Measurements from ENCODE around the gene VIPR1. TPM values are rescaled to one million over a fixed set of nuclear protein-coding genes. Genes with fewer than 3 reads are reported as not detected.

VIPR1 gene, protein sequence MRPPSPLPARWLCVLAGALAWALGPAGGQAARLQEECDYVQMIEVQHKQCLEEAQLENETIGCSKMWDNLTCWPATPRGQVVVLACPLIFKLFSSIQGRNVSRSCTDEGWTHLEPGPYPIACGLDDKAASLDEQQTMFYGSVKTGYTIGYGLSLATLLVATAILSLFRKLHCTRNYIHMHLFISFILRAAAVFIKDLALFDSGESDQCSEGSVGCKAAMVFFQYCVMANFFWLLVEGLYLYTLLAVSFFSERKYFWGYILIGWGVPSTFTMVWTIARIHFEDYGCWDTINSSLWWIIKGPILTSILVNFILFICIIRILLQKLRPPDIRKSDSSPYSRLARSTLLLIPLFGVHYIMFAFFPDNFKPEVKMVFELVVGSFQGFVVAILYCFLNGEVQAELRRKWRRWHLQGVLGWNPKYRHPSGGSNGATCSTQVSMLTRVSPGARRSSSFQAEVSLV
- total RNA-seq (10 to 100 TPM; 68.0 to 92.4 (median 76.1) TPM), total RNA-seq (3.0 to 116 (median 39.1) reads per million in 29 experiments)
- 24.9 TPM for total RNA-seq (2013)

DNA sequence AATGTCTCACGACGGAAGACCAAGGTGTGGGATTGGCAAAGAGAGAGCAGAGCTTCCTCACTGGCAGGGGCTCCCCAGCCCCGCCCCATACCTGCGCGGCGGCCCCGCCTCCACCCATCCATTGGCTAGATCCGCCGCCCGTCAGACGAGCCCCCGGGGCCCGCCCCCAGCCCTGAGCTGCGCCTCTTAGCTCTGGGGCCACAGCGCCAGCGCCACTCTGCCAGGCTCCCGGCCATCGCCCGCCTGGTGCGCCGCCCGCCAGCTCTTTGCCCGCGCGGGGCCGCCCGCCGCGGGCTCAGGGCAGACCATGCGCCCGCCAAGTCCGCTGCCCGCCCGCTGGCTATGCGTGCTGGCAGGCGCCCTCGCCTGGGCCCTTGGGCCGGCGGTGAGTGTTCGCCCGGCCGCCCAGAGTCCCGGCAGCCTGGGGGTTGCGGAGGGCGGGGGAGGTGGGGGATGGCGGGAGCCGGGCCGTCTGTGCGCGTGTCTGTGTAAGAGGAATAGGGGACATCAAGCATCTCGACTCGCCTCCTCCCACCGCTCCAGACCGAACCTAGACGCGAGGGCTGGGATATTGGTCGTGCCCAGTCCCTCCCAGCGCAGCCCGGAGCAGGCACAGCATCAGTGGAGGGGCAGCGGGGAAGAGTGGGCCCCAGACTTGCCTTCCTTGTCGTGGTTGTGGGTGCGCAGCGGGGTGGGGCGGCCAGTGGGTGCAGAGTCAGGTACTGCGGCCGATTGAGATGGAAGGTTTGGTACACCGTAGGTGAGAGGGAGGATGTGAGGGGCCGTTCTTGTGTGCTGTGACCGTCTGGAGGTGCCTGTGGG lies at the start of gene VIPR1:
Gene VIPR1 (plus strand): TSS at position 215 of the 822 bp plus-strand sequence. CDS start 93 bp downstream, at position 308.
- Histone ChIP-seq H3K9me3 (no peaks in the 10 kb centered on the region), H3K4me3 (ENCODE audit: control insufficient read depth in 1 of 2, extremely low read depth in 1 of 2, low read length in 1 of 2) (peak within 1 kb of the TSS; percentile 71), H3K27me3 (replicated peaks in 1 of 2; ENCODE audit: control insufficient read depth in 2 of 2, extremely low read depth in 1 of 2, insufficient read depth in 2 of 2, low read length in 1 of 2) (peaks cover 0 to 38% of the 10 kb centered on the region in 2 experiments), H3K27ac (ENCODE audit: low read length) (peak within 1 kb of the TSS; percentile 38), H3K36me3 (ENCODE audit: control insufficient read depth in 2 of 2, extremely low read depth in 1 of 2, insufficient read depth in 1 of 2, low read length in 1 of 2) (no peaks in the 10 kb centered on the region), H3K4me1 (ENCODE audit: control insufficient read depth in 1 of 2, extremely low read depth in 1 of 2, insufficient read depth in 2 of 2, low read length in 2 of 2) (peaks cover 14 to 55% of the 10 kb centered on the region in 2 experiments)
- no peaks in the 10 kb centered on the region for H3K9me3 Mint-ChIP-seq
- H3K4me1 Mint-ChIP-seq: peaks cover 45 to 66% (median 57%) of the 10 kb centered on the region in 3 donors
- CTCF ChIA-PET: interaction anchor here (0.6 to 4.2 kb wide), 31 partner anchors 9 to 403 kb away, joined by 3 to 25 read pairs (median 5); partner anchors contain the start of genes NKTR (in 1 of the 2) and SEC22C (in 1 of the 2)
- peak; percentile 93 to 96 (median 94) for ATAC-seq (replicated peaks in 1 of 4)
- no peaks in the 10 kb centered on the region for H3K36me3 Mint-ChIP-seq
- peak within 1 kb of the TSS; percentile 89 to 91 for H3K27ac Mint-ChIP-seq
- DNase-seq: peak; percentile 82 to 97 (median 93)
- 7% methylated on average over 54 of the region's 69 CpGs for WGBS (ENCODE audit: insufficient coverage)
- H3K27me3 Mint-ChIP-seq: peaks cover 12 to 32% of the 10 kb centered on the region in 2 donors
- H3K4me3 Mint-ChIP-seq: peak within 1 kb of the TSS; percentile 92 to 95 (median 93)
- POLR2A ChIA-PET: interaction anchor here (0.5 to 1.6 kb wide), 10 partner anchors 8 to 794 kb away, joined by 3 to 6 read pairs (median 3); partner anchors contain the start of genes SEC22C (in 1 of the 2) and SS18L2 (in 1 of the 2)

DNA sequence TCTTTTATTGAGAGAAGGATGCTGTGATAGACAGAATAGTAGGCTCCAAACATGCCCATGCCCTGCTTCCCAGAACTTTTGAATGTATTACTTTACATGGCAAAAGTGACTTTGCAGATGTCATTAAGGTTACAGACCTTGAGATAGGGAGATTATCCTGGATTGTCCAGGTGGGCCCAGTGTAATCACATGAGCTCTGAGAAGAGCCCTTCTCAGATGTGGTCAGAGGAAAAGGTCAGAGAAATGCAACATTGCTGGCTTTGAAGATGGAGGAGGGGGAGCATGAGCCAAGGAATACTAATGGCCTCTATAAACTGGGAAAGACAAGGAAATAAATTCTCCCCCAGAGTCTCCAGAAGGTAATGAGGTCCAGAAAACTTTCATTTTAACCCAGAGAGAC lies 46.2 kb upstream of the VIPR1 start:
- H3K27ac Mint-ChIP-seq: no peak overlapping the region
- no peak for ATAC-seq (replicated peaks in 1 of 4)
- CTCF ChIA-PET: no interaction called here
- H3K9me3 Mint-ChIP-seq: peaks cover 4 to 10% (median 8%) of the 10 kb centered on the region in 3 donors
- Histone ChIP-seq H3K4me3 (ENCODE audit: control insufficient read depth in 1 of 2, extremely low read depth in 1 of 2, low read length in 1 of 2) (no peak overlapping the region), H3K9me3 (no peaks in the 10 kb centered on the region), H3K4me1 (ENCODE audit: control insufficient read depth in 1 of 2, extremely low read depth in 1 of 2, insufficient read depth in 2 of 2, low read length in 2 of 2) (no peaks in the 10 kb centered on the region), H3K27ac (ENCODE audit: low read length) (no peak overlapping the region), H3K27me3 (replicated peaks in 1 of 2; ENCODE audit: control insufficient read depth in 2 of 2, extremely low read depth in 1 of 2, insufficient read depth in 2 of 2, low read length in 1 of 2) (peaks cover 0 to 4% of the 10 kb centered on the region in 2 experiments), H3K36me3 (ENCODE audit: control insufficient read depth in 2 of 2, extremely low read depth in 1 of 2, insufficient read depth in 1 of 2, low read length in 1 of 2) (no peaks in the 10 kb centered on the region)
- no peak overlapping the region for H3K4me3 Mint-ChIP-seq
- H3K36me3 Mint-ChIP-seq: no peaks in the 10 kb centered on the region
- no peaks in the 10 kb centered on the region for H3K4me1 Mint-ChIP-seq
- DNase-seq: no peak
- peaks cover 13 to 29% of the 10 kb centered on the region in 2 donors for H3K27me3 Mint-ChIP-seq
- POLR2A ChIA-PET: no interaction called here

DNA sequence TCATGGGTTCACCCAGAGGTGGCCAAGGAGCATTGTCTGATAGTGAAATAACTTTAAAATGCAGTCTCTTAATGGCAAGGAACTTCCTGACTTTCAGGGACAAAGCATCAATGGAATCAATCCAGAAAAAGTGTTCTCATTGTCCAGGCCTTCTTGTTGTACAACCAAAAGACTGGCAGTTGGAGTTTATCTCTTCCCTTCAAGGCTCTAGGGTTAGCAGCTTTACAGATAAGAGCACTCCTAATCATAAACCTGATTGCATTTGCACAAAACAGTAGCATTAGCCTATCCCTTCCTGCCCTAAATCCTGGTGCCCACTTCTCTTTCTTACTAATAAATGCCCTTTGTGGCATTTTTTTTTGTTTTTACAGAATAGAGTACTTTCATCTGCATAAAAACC lies 43.3 kb upstream of the VIPR1 start:
- Histone ChIP-seq H3K36me3 (ENCODE audit: control insufficient read depth in 2 of 2, extremely low read depth in 1 of 2, insufficient read depth in 1 of 2, low read length in 1 of 2) (no peaks in the 10 kb centered on the region), H3K27me3 (replicated peaks in 1 of 2; ENCODE audit: control insufficient read depth in 2 of 2, extremely low read depth in 1 of 2, insufficient read depth in 2 of 2, low read length in 1 of 2) (no peaks in the 10 kb centered on the region), H3K4me3 (ENCODE audit: control insufficient read depth in 1 of 2, extremely low read depth in 1 of 2, low read length in 1 of 2) (no peak overlapping the region), H3K4me1 (ENCODE audit: control insufficient read depth in 1 of 2, extremely low read depth in 1 of 2, insufficient read depth in 2 of 2, low read length in 2 of 2) (no peaks in the 10 kb centered on the region), H3K27ac (ENCODE audit: low read length) (no peak overlapping the region), H3K9me3 (no peaks in the 10 kb centered on the region)
- ChIA-PET POLR2A (no interaction called here), CTCF (no interaction called here)
- no peak for ATAC-seq (replicated peaks in 1 of 4)
- H3K4me3 Mint-ChIP-seq: no peak overlapping the region
- H3K27me3 Mint-ChIP-seq: peaks cover 13 to 29% of the 10 kb centered on the region in 2 donors
- H3K9me3 Mint-ChIP-seq: peaks cover 3 to 5% (median 4%) of the 10 kb centered on the region in 3 donors
- H3K27ac Mint-ChIP-seq: no peak overlapping the region
- no peak for DNase-seq
- H3K4me1 Mint-ChIP-seq: no peaks in the 10 kb centered on the region
- no peaks in the 10 kb centered on the region for H3K36me3 Mint-ChIP-seq

DNA sequence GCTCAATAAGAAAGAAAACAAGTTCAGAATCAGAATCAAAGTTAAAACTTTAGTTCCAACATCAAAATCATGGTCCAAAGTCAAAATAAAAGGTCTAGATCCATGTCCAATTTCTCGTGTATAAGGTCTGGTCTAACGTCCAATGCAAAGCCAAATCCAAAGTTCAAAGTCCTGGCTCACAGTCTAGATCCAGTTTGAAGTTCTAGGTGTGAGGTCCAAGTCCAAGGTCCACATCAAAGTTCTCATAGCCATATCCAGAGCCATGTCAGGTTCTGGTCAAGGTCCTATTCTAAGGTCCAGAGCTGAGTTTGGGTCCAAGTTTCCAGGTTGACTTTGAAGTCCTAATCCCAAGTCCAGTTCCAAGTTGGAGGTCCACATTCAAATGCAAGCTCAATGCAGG lies 40.7 kb upstream of the VIPR1 start:
- H3K4me1 Mint-ChIP-seq: no peaks in the 10 kb centered on the region
- DNase-seq (no peak), ATAC-seq (replicated peaks in 1 of 4) (no peak)
- no peaks in the 10 kb centered on the region for H3K36me3 Mint-ChIP-seq
- H3K27ac Mint-ChIP-seq: no peak overlapping the region
- H3K27me3 ChIP-seq (replicated peaks in 1 of 2; ENCODE audit: control insufficient read depth in 2 of 2, extremely low read depth in 1 of 2, insufficient read depth in 2 of 2, low read length in 1 of 2): no peaks in the 10 kb centered on the region
- H3K4me3 ChIP-seq (ENCODE audit: control insufficient read depth in 1 of 2, extremely low read depth in 1 of 2, low read length in 1 of 2): no peak overlapping the region
- H3K4me1 ChIP-seq (ENCODE audit: control insufficient read depth in 1 of 2, extremely low read depth in 1 of 2, insufficient read depth in 2 of 2, low read length in 2 of 2): no peaks in the 10 kb centered on the region
- WGBS (ENCODE audit: insufficient coverage): 82% methylated on average over 2 of the region's 2 CpGs
- H3K27me3 Mint-ChIP-seq: peaks cover 6 to 18% of the 10 kb centered on the region in 2 donors
- no peak overlapping the region for H3K27ac ChIP-seq (ENCODE audit: low read length)
- ChIA-PET POLR2A (no interaction called here), CTCF (no interaction called here)
- H3K36me3 ChIP-seq (ENCODE audit: control insufficient read depth in 2 of 2, extremely low read depth in 1 of 2, insufficient read depth in 1 of 2, low read length in 1 of 2): no peaks in the 10 kb centered on the region
- peaks cover 0 to 3% (median 0%) of the 10 kb centered on the region in 3 donors for H3K9me3 Mint-ChIP-seq
- H3K9me3 ChIP-seq: no peaks in the 10 kb centered on the region
- no peak overlapping the region for H3K4me3 Mint-ChIP-seq

DNA sequence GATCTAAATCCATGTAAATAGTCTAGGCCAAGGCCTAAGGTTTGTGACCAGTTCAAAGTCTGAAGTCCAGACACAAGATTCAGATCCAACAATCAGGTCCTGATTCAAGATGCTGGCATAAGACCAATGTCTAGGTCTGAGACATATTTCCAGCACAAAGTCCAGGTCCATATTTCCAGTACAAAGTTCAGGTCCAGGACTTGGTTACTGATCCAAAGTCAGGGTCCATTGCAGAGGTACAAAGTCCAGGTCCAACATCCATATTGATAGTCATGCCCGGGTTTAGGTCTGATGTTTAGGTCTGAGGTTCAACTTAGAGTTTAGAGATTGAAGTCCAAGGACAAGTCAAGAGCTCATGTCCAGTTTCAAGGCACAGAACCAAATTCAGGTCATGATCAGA lies 39.4 kb upstream of the VIPR1 start:
- WGBS (ENCODE audit: insufficient coverage): no CpG with 5 or more reads among the region's 1 CpG

DNA sequence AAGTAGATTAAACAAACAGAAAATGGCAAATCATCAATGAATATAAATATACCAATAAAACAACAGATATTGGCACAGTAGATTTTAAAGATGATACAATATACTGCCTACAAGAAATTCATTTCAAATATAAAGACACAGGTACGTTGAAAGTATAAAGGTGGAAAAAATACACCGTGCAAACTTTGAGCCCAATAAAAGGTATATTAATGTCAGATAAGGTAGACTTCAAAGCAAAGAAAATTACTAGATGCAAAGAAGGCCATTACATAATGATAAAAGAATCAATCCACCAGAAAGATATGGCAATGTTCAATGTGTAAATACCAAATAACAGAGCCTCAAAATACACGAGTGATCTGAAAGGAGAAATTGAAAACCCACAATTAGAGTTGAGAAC lies 34.3 kb upstream of the VIPR1 start:
- DNase-seq: no peak
- Mint-ChIP-seq H3K27ac (no peak overlapping the region), H3K9me3 (peaks cover 0 to 3% (median 0%) of the 10 kb centered on the region in 3 donors), H3K27me3 (peaks cover 7 to 9% of the 10 kb centered on the region in 2 donors), H3K4me1 (no peaks in the 10 kb centered on the region), H3K4me3 (no peak overlapping the region), H3K36me3 (no peaks in the 10 kb centered on the region)
- H3K4me1 ChIP-seq (ENCODE audit: control insufficient read depth in 1 of 2, extremely low read depth in 1 of 2, insufficient read depth in 2 of 2, low read length in 2 of 2): no peaks in the 10 kb centered on the region
- ChIA-PET POLR2A (no interaction called here), CTCF (no interaction called here)
- H3K9me3 ChIP-seq: no peaks in the 10 kb centered on the region
- H3K27ac ChIP-seq (ENCODE audit: low read length): no peak overlapping the region
- H3K4me3 ChIP-seq (ENCODE audit: control insufficient read depth in 1 of 2, extremely low read depth in 1 of 2, low read length in 1 of 2): no peak overlapping the region
- no peaks in the 10 kb centered on the region for H3K36me3 ChIP-seq (ENCODE audit: control insufficient read depth in 2 of 2, extremely low read depth in 1 of 2, insufficient read depth in 1 of 2, low read length in 1 of 2)
- no CpG with 5 or more reads among the region's 3 CpGs for WGBS (ENCODE audit: insufficient coverage)
- no peak for ATAC-seq (replicated peaks in 1 of 4)
- H3K27me3 ChIP-seq (replicated peaks in 1 of 2; ENCODE audit: control insufficient read depth in 2 of 2, extremely low read depth in 1 of 2, insufficient read depth in 2 of 2, low read length in 1 of 2): peaks cover 0 to 7% of the 10 kb centered on the region in 2 experiments

More for the DNA sequence above, 39.4 kb upstream of the VIPR1 start:
- H3K4me3 Mint-ChIP-seq: no peak overlapping the region
- no peak overlapping the region for H3K27ac Mint-ChIP-seq
- Histone ChIP-seq H3K9me3 (no peaks in the 10 kb centered on the region), H3K27me3 (replicated peaks in 1 of 2; ENCODE audit: control insufficient read depth in 2 of 2, extremely low read depth in 1 of 2, insufficient read depth in 2 of 2, low read length in 1 of 2) (no peaks in the 10 kb centered on the region), H3K4me3 (ENCODE audit: control insufficient read depth in 1 of 2, extremely low read depth in 1 of 2, low read length in 1 of 2) (no peak overlapping the region), H3K36me3 (ENCODE audit: control insufficient read depth in 2 of 2, extremely low read depth in 1 of 2, insufficient read depth in 1 of 2, low read length in 1 of 2) (no peaks in the 10 kb centered on the region), H3K27ac (ENCODE audit: low read length) (no peak overlapping the region), H3K4me1 (ENCODE audit: control insufficient read depth in 1 of 2, extremely low read depth in 1 of 2, insufficient read depth in 2 of 2, low read length in 2 of 2) (no peaks in the 10 kb centered on the region)
- peaks cover 4 to 13% of the 10 kb centered on the region in 2 donors for H3K27me3 Mint-ChIP-seq
- H3K9me3 Mint-ChIP-seq: peaks cover 0 to 3% (median 0%) of the 10 kb centered on the region in 3 donors
- no peaks in the 10 kb centered on the region for H3K36me3 Mint-ChIP-seq
- ATAC-seq (replicated peaks in 1 of 4) (no peak), DNase-seq (no peak)
- CTCF ChIA-PET: interaction anchor here (0.6 kb wide), 2 partner anchors 88 to 351 kb away, joined by 4 to 6 read pairs; no protein-coding TSS in a partner anchor
- POLR2A ChIA-PET: no interaction called here
- no peaks in the 10 kb centered on the region for H3K4me1 Mint-ChIP-seq
